DOHH2 (cell line): ENCODE measurements around the gene DCP1A.

Experiments
- EZH2phosphoT487 ChIP-seq: fragments of 200-600 bp; sonication (generic); IDR thresholded peaks from 2 replicates; pipeline ENCODE4 v1.6.1; 2017; ENCODE audit warnings: borderline replicate concordance, mild to moderate bottlenecking, antibody characterized with exemption, low read length, moderate library complexity, mixed read lengths
- TF ChIP-seq, protein P1 (sequence below): fragments of 200-600 bp; sonication (generic); IDR thresholded peaks from one replicate; pipeline ENCODE4 v1.5.1; 2014; ENCODE audit warnings: antibody characterized with exemption, mild to moderate bottlenecking, low read depth, low read length; ENCODE audit not compliant: poor library complexity, severe bottlenecking

DNA sequence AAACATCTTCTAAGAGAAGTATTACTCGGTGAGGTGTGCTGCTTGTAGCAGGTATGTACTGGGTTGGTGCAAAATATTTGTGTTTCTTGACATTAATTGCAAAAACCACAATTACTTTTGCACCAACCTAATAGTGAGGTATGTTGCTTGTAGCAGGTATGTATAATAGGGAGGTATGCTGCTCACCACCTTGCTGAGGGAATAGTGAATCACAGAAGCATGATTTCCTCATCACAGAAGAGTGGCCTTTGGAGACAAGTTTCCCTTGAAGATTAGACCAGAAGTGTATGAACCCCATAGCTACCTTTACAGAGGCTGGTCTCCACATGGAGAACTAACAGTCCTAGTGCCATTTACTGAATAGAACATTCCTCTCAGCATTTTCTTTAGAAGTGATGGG is 15.5 kb downstream of the DCP1A start:
- TF ChIP-seq, protein P1, sequence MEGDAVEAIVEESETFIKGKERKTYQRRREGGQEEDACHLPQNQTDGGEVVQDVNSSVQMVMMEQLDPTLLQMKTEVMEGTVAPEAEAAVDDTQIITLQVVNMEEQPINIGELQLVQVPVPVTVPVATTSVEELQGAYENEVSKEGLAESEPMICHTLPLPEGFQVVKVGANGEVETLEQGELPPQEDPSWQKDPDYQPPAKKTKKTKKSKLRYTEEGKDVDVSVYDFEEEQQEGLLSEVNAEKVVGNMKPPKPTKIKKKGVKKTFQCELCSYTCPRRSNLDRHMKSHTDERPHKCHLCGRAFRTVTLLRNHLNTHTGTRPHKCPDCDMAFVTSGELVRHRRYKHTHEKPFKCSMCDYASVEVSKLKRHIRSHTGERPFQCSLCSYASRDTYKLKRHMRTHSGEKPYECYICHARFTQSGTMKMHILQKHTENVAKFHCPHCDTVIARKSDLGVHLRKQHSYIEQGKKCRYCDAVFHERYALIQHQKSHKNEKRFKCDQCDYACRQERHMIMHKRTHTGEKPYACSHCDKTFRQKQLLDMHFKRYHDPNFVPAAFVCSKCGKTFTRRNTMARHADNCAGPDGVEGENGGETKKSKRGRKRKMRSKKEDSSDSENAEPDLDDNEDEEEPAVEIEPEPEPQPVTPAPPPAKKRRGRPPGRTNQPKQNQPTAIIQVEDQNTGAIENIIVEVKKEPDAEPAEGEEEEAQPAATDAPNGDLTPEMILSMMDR = no peak
- no peak for TF ChIP-seq EZH2phosphoT487
